GM12874 (cell line): ENCODE data around the gene LDLRAP1.

Experiments used
- TF ChIP-seq, protein P1 (sequence below): IDR thresholded peaks from 2 replicates; pipeline ENCODE4 v1.5.1; 2011; ENCODE audit warnings: low read depth, mild to moderate bottlenecking, control low read depth, low read length, moderate library complexity; ENCODE audit not compliant: insufficient read depth

Gene LDLRAP1

GRCh38 chr1:25570798-25571521, 27.6 kb downstream of the LDLRAP1 start:
- TF ChIP-seq, protein P1, sequence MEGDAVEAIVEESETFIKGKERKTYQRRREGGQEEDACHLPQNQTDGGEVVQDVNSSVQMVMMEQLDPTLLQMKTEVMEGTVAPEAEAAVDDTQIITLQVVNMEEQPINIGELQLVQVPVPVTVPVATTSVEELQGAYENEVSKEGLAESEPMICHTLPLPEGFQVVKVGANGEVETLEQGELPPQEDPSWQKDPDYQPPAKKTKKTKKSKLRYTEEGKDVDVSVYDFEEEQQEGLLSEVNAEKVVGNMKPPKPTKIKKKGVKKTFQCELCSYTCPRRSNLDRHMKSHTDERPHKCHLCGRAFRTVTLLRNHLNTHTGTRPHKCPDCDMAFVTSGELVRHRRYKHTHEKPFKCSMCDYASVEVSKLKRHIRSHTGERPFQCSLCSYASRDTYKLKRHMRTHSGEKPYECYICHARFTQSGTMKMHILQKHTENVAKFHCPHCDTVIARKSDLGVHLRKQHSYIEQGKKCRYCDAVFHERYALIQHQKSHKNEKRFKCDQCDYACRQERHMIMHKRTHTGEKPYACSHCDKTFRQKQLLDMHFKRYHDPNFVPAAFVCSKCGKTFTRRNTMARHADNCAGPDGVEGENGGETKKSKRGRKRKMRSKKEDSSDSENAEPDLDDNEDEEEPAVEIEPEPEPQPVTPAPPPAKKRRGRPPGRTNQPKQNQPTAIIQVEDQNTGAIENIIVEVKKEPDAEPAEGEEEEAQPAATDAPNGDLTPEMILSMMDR, result no peak

GRCh38 chr1:25571522-25571970, 28.1 kb downstream of the LDLRAP1 start:
- TF ChIP-seq, protein P1, result no peak

DNA sequence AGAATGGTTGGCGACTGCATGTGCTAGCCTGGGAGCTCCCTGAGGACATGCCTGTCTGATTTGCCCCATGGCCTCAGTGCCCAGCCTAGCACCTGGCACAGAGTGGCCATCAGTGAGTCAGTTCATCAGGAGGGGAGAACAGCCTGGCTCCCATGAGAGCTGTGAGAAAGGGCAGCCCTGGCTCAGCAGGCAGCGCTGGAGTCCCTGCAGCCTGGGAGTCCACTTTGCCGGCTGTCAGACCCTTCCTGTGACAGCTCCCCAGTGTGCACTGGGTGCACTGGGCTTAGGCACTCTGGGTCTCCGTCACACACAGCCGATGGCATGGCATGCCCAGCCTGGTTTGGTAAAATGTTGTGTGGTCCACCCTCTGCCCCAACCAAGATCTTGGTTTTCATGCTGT, 28.7 kb downstream of the LDLRAP1 start:
- TF ChIP-seq, protein P1, result no peak

DNA sequence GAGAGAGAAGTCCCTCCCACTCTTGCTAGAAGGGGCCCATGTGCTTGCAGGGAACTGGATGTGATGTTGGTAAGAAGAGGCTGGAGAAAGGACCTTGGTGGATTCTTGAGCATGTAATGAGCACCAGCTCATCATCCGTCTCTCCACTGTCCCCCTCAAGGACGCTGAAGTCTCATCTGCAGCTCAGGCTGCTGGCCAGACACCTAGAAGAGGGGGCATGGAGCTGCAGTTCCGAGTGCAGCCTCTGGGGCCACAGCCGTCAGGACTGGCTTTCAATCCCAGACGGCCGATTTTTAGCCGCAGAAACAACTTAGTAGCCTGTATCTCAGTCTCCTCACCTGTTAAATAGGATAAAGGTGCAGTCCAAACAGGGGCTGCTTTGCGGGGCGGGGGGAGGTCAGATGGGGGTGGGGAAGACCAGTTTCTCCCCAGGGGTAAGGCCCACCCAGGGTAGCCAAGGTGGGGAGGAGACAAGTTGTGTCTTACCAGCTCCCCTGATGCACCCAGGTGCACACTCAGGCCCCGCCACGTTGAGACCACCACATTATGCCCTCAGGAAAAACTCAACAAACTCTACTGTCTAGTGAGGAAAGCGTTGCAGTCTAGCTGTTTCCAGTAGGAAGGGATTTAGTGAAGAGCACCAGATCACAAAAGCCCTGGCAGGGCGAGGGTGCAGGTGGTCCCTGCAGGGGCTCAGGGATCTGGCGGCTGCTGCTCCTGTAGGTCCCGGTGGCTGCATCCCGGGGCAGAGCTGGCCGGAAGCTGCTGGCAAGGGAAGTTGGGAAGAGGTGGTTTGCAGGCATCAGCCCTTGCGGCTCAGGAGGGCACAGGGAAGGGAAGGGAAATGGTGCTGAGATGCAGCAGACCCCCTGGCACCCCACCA, 29.5 kb downstream of the LDLRAP1 start:
- TF ChIP-seq, protein P1, result peak; percentile 88

GRCh38 chr1:25573591-25573930, 30.2 kb downstream of the LDLRAP1 start:
- TF ChIP-seq, protein P1, result no peak

DNA sequence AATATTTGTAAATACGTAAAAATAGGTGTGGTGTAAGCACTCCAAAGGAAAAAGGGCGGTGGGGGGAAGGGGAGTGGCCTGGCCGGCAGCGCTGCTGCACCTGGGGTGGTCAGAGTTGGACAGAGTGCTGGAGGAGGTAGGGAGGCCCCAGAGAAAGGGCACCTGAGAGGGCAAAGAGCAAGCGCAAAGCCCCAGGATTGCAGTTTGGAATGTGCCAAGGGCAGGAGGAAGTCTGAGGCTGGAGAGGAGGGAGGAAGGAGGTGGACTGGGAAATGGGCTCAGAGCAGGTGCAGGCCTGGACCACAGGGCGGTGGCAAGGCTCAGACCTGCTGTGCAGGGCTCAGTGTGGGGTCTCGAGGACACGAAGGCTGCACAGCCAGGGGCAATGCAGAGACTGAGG, 30.6 kb downstream of the LDLRAP1 start:
- TF ChIP-seq, protein P1, result no peak

DNA sequence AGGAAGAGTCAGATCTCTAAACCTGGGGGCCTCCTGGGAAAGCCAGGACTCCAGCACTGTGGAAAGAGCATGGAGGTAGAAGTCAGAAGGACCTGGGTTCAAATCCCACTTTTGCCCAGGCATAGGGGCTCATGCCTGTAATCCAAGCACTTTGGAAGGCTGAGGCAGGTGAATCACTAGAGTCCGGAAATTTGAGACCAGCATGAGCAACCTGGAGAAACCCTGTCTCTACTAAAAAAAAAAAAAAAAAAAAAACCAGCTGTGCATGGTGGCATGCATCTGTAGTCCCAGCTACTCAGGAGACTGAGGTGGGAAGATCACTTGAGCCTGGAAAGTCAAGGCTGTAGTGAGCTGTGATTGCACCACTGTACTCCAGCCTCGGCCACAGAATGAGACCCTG, 31.8 kb downstream of the LDLRAP1 start:
- TF ChIP-seq, protein P1, result no peak
